K562 (cell line): ENCODE measurements around the gene OR1S1. TPM values are rescaled to one million over a fixed set of nuclear protein-coding genes. Genes with fewer than 3 reads are reported as not detected.
"Not testable (repeated sequence)": the region's sequence is repeated elsewhere in the genome, so short reads cannot be mapped to it uniquely, and the experiment has no call there.

Experiments
- ATAC-seq: fragments of 200-7000 bp; cut with Tn5 transposase; 3 replicates; pipeline ENCODE4 v1.9.1; 2020; ENCODE audit warnings: moderate library complexity
- Bru-seq: library from RNA; stranded (reverse); fragments of 400-500 nt; gene quantifications from one replicate; lab custom pipeline; 2021; lab: Mats Ljungman, UMichigan
- BruChase-seq, 2 experiments: library from RNA; stranded (reverse); fragments of 400-500 nt; gene quantifications; one replicate each; lab custom pipeline; 2021; lab: Mats Ljungman, UMichigan
- BruUV-seq: library from RNA; stranded (reverse); fragments of 400-500 nt; replicated peaks from 2 replicates; lab custom pipeline; 2021; lab: Mats Ljungman, UMichigan
- CTCF ChIA-PET: fragments of 300-600 bp; formaldehyde crosslinking; extraction: SDS; loops from one replicate; lab custom pipeline; 2021; ENCODE audit warnings: low intra/inter-chr PET ratio; lab: Yijun Ruan, JAX
- POLR2A ChIA-PET: fragments of 300-600, 350-650 bp; sonication (Branson Sonifier 250); formaldehyde crosslinking; extraction: SDS; loops from one replicate; lab custom pipeline; 2021; ENCODE audit warnings: antibody characterized with exemption, inconsistent platforms; lab: Yijun Ruan, JAX
- DNase-seq, 4 experiments: peaks; one replicate each; pipeline versions ENCODE4 v3.0.0 to v3.0.0-alpha.2; 2011 to 2018; ENCODE audit warnings: low spot score in 3 of 4, mixed read lengths in 3 of 4; ENCODE audit errors: extremely low read depth in 1 of 4
- FAIRE-seq: peaks from 2 replicates; lab custom pipeline; 2011; peaks lifted over from hg19 to GRCh38; lab: Jason Lieb, UNC
- H2AFZ ChIP-seq: 2 replicates; pipeline ENCODE4 v1.6.0; 2011; ENCODE audit warnings: low read depth, low read length, control low read depth, inconsistent platforms
- H3K27ac ChIP-seq: fragments of 200-600 bp; 3 replicates; pipeline ENCODE4 v1.8.0; 2011; ENCODE audit warnings: low read depth, mild to moderate bottlenecking, control low read depth, inconsistent platforms, low read length, moderate library complexity, mixed read lengths; ENCODE audit errors: extremely low read depth
- H3K27me3 ChIP-seq, 2 experiments: fragments of 300-600 bp in 1 of 2; 2 replicates in 1 of 2; 3 replicates in 1 of 2; pipeline versions ENCODE4 v1.6.0 to v1.8.0; 2011; ENCODE audit warnings: inconsistent platforms in 2 of 2, low read length in 2 of 2, mild to moderate bottlenecking in 1 of 2, mixed read lengths in 1 of 2, moderate library complexity in 1 of 2; ENCODE audit not compliant: control insufficient read depth in 2 of 2, insufficient read depth in 2 of 2
- H3K36me3 ChIP-seq: fragments of 300-600 bp; 3 replicates; pipeline ENCODE4 v1.8.0; 2011; ENCODE audit warnings: mild to moderate bottlenecking, low read length, inconsistent platforms; ENCODE audit not compliant: control insufficient read depth, insufficient read depth
- H3K4me1 ChIP-seq, 2 experiments: fragments of 200-600 bp in 1 of 2; replicated peaks in 1 of 2; 2 replicates in 1 of 2; 3 replicates in 1 of 2; pipeline versions ENCODE4 v1.5.1 to v1.8.0; 2011; ENCODE audit warnings: inconsistent platforms in 2 of 2, low read length in 2 of 2, mild to moderate bottlenecking in 1 of 2, mixed read lengths in 1 of 2, moderate library complexity in 1 of 2; ENCODE audit not compliant: control insufficient read depth in 2 of 2, insufficient read depth in 2 of 2
- H3K4me2 ChIP-seq: 2 replicates; pipeline ENCODE4 v1.6.1; 2011; ENCODE audit warnings: low read length, control low read depth, inconsistent platforms, mixed read lengths; ENCODE audit not compliant: insufficient read depth
- H3K4me3 ChIP-seq: fragments of 200-600 bp; sonication (generic), shearing (Covaris generic); 2 replicates; pipeline ENCODE4 v1.5.1; 2016; ENCODE audit warnings: control low read depth, inconsistent platforms
- H3K79me2 ChIP-seq: fragments of 200-600 bp; 3 replicates; pipeline ENCODE4 v1.8.0; 2011; ENCODE audit warnings: low read length, inconsistent platforms; ENCODE audit not compliant: control insufficient read depth, insufficient read depth
- H3K9ac ChIP-seq, 2 experiments: 2 replicates each; pipeline versions ENCODE4 v1.6.0 to v1.6.1; 2011; ENCODE audit warnings: low read depth in 2 of 2, low read length in 2 of 2, control low read depth in 1 of 2, inconsistent platforms in 1 of 2, mild to moderate bottlenecking in 1 of 2, mixed read lengths in 1 of 2; ENCODE audit not compliant: insufficient read depth in 1 of 2
- H3K9me1 ChIP-seq: one replicate; pipeline ENCODE4 v1.6.0; 2011; ENCODE audit warnings: inconsistent platforms, mild to moderate bottlenecking, low read length, moderate library complexity; ENCODE audit not compliant: control insufficient read depth, insufficient read depth
- H3K9me3 ChIP-seq: replicated peaks from 2 replicates; pipeline ENCODE4 v1.5.1; 2011; ENCODE audit warnings: low read depth, low read length, inconsistent platforms; ENCODE audit not compliant: control insufficient read depth, insufficient read depth
- H4K20me1 ChIP-seq: replicated peaks from 2 replicates; pipeline ENCODE4 v1.6.1; 2011; ENCODE audit warnings: low read length, inconsistent platforms, mixed read lengths; ENCODE audit not compliant: control insufficient read depth, insufficient read depth
- ATF7 ChIP-seq: fragments of 450-650 bp; IDR thresholded peaks from 2 replicates; pipeline ENCODE4 v1.7.1; 2014; ENCODE audit warnings: mild to moderate bottlenecking, moderate library complexity
- CBFA2T2 ChIP-seq: fragments of 450-650 bp; conservative IDR thresholded peaks from 2 replicates; pipeline ENCODE4 v1.6.1; 2017; ENCODE audit warnings: mild to moderate bottlenecking
- CBX2 ChIP-seq: fragments of 200-600 bp; sonication (generic); IDR thresholded peaks from one replicate; pipeline ENCODE4 v1.6.1; 2012; ENCODE audit warnings: mild to moderate bottlenecking, low read length, inconsistent platforms; ENCODE audit not compliant: insufficient read depth, poor library complexity, severe bottlenecking
- LEF1 ChIP-seq: fragments of 450-650 bp; IDR thresholded peaks from 2 replicates; pipeline ENCODE4 v1.6.1; 2016; ENCODE audit warnings: mild to moderate bottlenecking
- NCOA2 ChIP-seq, 2 experiments: fragments of 450-650 bp; IDR thresholded peaks; 2 replicates each; pipeline ENCODE4 v1.6.1; 2018; ENCODE audit warnings: mild to moderate bottlenecking in 2 of 2, moderate library complexity in 1 of 2; ENCODE audit not compliant: partially characterized antibody in 2 of 2
- PRPF4 ChIP-seq: fragments of 200-400 bp; formaldehyde crosslinking; IDR thresholded peaks from one replicate; pipeline ENCODE4 v1.6.1; 2017; ENCODE audit warnings: low read length, low read depth, mild to moderate bottlenecking; ENCODE audit not compliant: insufficient read depth, poor library complexity, severe bottlenecking
- SLC30A9 ChIP-seq: fragments of 250-450 bp; sonication (Bioruptor Pico); IDR thresholded peaks from 2 replicates; pipeline ENCODE4 v1.8.0; 2022; ENCODE audit warnings: mild to moderate bottlenecking, moderate library complexity
- SMAD1 ChIP-seq: fragments of 150-350 bp; IDR thresholded peaks from 2 replicates; pipeline ENCODE4 v1.6.1; 2014; ENCODE audit warnings: low read length, low read depth; ENCODE audit not compliant: partially characterized antibody
- ZNF165 ChIP-seq: fragments of 250-450 bp; sonication (Bioruptor Pico); IDR thresholded peaks from 2 replicates; pipeline ENCODE4 v1.4.0; 2020; ENCODE audit warnings: borderline replicate concordance
- ZNF41 ChIP-seq: fragments of 250-450 bp; sonication (Bioruptor Pico); conservative IDR thresholded peaks from 2 replicates; pipeline ENCODE4 v1.4.0; 2020; ENCODE audit warnings: mild to moderate bottlenecking
- ZNF444 ChIP-seq: fragments of 250-450 bp; sonication (Bioruptor Pico); IDR thresholded peaks from 2 replicates; pipeline ENCODE4 v1.4.0; 2020; ENCODE audit warnings: mild to moderate bottlenecking, moderate library complexity
- WGBS: fragments of 100-300 bp; shearing (Covaris generic); methylation state at CpG from one replicate; pipeline ENCODE4 v1.1.6; 2016; ENCODE audit warnings: low coverage, mixed read lengths; ENCODE audit not compliant: insufficient coverage; ENCODE audit errors: missing lambda C conversion rate; 5-methylcytosine and 5-hydroxymethylcytosine counted together
- in situ Hi-C: fragments of 300-500 bp; cut with MboI; formaldehyde crosslinking; loops from 4 replicates; pipeline ENCODE4 v1.15.0; 2018; ENCODE audit warnings: inconsistent platforms, mixed read lengths
- intact Hi-C: fragments of 100-400 bp; cut with micrococcal nuclease; formaldehyde crosslinking; loops from 2 replicates; pipeline ENCODE4 v1.14.2; 2022
- long read RNA-seq, 3 experiments: library from polyadenylated mRNA in 2 of 3; library from RNA in 1 of 3; unstranded in 2 of 3; stranded (forward) in 1 of 3; transcript quantifications; one replicate each; pipeline ENCODE4 v2.0.0, GENCODE V29; 2019 to 2022
- polyA minus RNA-seq, 3 experiments: library from RNA; depleted of rRNA, polyadenylated mRNA; stranded (reverse); fragments of >200 nt; gene quantifications; 2 replicates each; pipeline ENCODE4 v1.2.3, GENCODE V29; 2011
- polyA plus RNA-seq, 8 experiments: library from polyadenylated mRNA; depleted of rRNA in 4 of 8; stranded (reverse) in 5 of 8; unstranded in 3 of 8; fragments of >200 nt; fragmentation: Nextera tagmentation in 2 of 8; fragmentation: Illumina TruSeq in 1 of 8; extraction: Ambion mirVana in 2 of 8; extraction: Trizol in 1 of 8; gene quantifications; 2 replicates each; pipeline versions ENCODE4 v1.2.1 to v1.2.3, GENCODE V29; 2011 to 2014; ENCODE audit warnings: inconsistent platforms in 1 of 8, missing spikeins in 1 of 8
- total RNA-seq, 7 experiments: library from RNA; depleted of rRNA in 6 of 7; stranded (reverse); fragments of >200 nt in 6 of 7; fragmentation: Illumina TruSeq in 2 of 7; extraction: Trizol in 2 of 7; gene quantifications; 2 replicates each; pipeline versions ENCODE4 v1.2.1 to v1.2.3, GENCODE V29; 2011 to 2021; ENCODE audit warnings: low replicate concordance in 1 of 7
- TF ChIP-seq, protein P1 (sequence below), 2 experiments: fragments of 200-800 bp in 1 of 2; sonication (Bioruptor generic) in 1 of 2; sonication (generic) in 1 of 2; formaldehyde crosslinking in 1 of 2; IDR thresholded peaks in 1 of 2; conservative IDR thresholded peaks in 1 of 2; 2 replicates each; pipeline versions ENCODE4 v1.5.0 to v1.6.1; 2016 to 2020; ENCODE audit warnings: missing compliant biosample characterization in 1 of 2, missing genetic modification characterization in 1 of 2, missing genetic modification reagents in 1 of 2

Gene OR1S1
- total RNA-seq (2011; cell fraction: chromatin; rRNA removed; ENCODE audit: low replicate concordance) = not detected in 2 replicates
- not detected in 2 replicates for total RNA-seq (2011; cell fraction: nucleolus; rRNA removed)
- total RNA-seq (2011; cell fraction: nucleoplasm; rRNA removed) = not detected in 2 replicates
- not detected in 2 replicates for total RNA-seq (2014; rRNA removed)
- total RNA-seq (2014; rRNA removed; fragmentation: Illumina TruSeq; extraction: Trizol) = not detected in 2 replicates
- total RNA-seq (2015; rRNA removed; fragmentation: Illumina TruSeq; extraction: Trizol) = not detected in 2 replicates
- not detected in 2 replicates for total RNA-seq (2021)
- polyA plus RNA-seq (2011; rRNA removed) = not detected in 2 replicates
- not detected in 2 replicates for polyA plus RNA-seq (2011; cell fraction: cytosol; rRNA removed)
- polyA plus RNA-seq (2011; cell fraction: nucleus; rRNA removed) = not detected in 2 replicates
- not detected in 2 replicates for polyA plus RNA-seq (2012)
- polyA plus RNA-seq (2014; fragmentation: Illumina TruSeq; extraction: Trizol) = not detected in 2 replicates
- not detected for polyA plus RNA-seq (2014; fragmentation: Nextera tagmentation; extraction: Ambion mirVana)
- polyA plus RNA-seq (2014; rRNA removed) = not detected in 2 replicates
- polyA minus RNA-seq (2011; rRNA and poly(A)+ RNA removed) = not detected in 2 replicates
- not detected in 2 replicates for polyA minus RNA-seq (2011; cell fraction: cytosol; rRNA and poly(A)+ RNA removed)
- polyA minus RNA-seq (2011; cell fraction: nucleus; rRNA and poly(A)+ RNA removed) = not detected in 2 replicates
- Bru-seq, nascent RNA = not detected
- not detected for BruChase-seq, experiment 1, labeled RNA remaining after a 2-hour chase
- BruChase-seq, experiment 2, labeled RNA remaining after a 6-hour chase = not detected
- long read RNA-seq, experiment 1 = 0 reads
- long read RNA-seq, experiment 2 = 0 reads
- long read RNA-seq, experiment 3 = 0 reads

- not testable (repeated sequence) for FAIRE-seq
Measured at GRCh38 chr11:58212420-58212819, at the start of gene OR1S1. Gene OR1S1, plus strand, starts transcription at chr11:58212720.

GRCh38 chr11:58164389-58164788 lies 48.1 kb upstream of the OR1S1 start:
- Histone ChIP-seq H3K9me1 (no peaks in the 10 kb centered on the region), H3K27ac (no peak overlapping the region), H3K4me1 (no peaks in the 10 kb centered on the region), H4K20me1 (no peaks in the 10 kb centered on the region), H3K36me3 (no peaks in the 10 kb centered on the region), H3K4me3 (no peak overlapping the region), H3K9me3 (no peaks in the 10 kb centered on the region), H3K79me2 (no peaks in the 10 kb centered on the region), H3K4me2 (no peak overlapping the region), H2AFZ (no peak overlapping the region), H3K27me3 (no peaks in the 10 kb centered on the region), H3K9ac (no peak overlapping the region)
- no TSS peak for BruUV-seq
- DNase-seq (no peak), ATAC-seq (no peak), FAIRE-seq (no peak)
- 0% methylated on average over 4 of the region's 4 CpGs for WGBS
- intact Hi-C loops = no loop called here
- CTCF ChIA-PET = no interaction called here
- POLR2A ChIA-PET = no interaction called here
- in situ Hi-C loops = no loop called here
- TF ChIP-seq LEF1 = no peak
- TF ChIP-seq, protein P1, sequence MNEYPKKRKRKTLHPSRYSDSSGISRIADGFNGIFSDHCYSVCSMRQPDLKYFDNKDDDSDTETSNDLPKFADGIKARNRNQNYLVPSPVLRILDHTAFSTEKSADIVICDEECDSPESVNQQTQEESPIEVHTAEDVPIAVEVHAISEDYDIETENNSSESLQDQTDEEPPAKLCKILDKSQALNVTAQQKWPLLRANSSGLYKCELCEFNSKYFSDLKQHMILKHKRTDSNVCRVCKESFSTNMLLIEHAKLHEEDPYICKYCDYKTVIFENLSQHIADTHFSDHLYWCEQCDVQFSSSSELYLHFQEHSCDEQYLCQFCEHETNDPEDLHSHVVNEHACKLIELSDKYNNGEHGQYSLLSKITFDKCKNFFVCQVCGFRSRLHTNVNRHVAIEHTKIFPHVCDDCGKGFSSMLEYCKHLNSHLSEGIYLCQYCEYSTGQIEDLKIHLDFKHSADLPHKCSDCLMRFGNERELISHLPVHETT (CRISPR knock-in tag; conservative IDR thresholded peaks at IDR 0.05 in 1 of 2, IDR thresholded peaks at IDR 0.05 in 1 of 2) = no peak
- no peak for TF ChIP-seq ZNF444 (CRISPR knock-in tag)
- TF ChIP-seq ATF7 = no peak
- no peak for TF ChIP-seq ZNF165 (CRISPR knock-in tag)
- TF ChIP-seq PRPF4 = no peak
- TF ChIP-seq SMAD1 = no peak
- TF ChIP-seq ZNF41 (CRISPR knock-in tag) = no peak
- no peak for TF ChIP-seq CBX2
- TF ChIP-seq SLC30A9 = no peak
- TF ChIP-seq NCOA2 (IDR thresholded peaks at IDR 0.05; ENCODE audit: partially characterized antibody in 2 of 2) = no peak
- no peak for TF ChIP-seq CBFA2T2

More at GRCh38 chr11:58212420-58212819, at the start of gene OR1S1:
- H3K27ac ChIP-seq, H3K79me2 ChIP-seq, CTCF ChIA-PET, H3K9me1 ChIP-seq, ATAC-seq, H3K4me1 ChIP-seq, H4K20me1 ChIP-seq, intact Hi-C loops, DNase-seq, H3K36me3 ChIP-seq, H3K9ac ChIP-seq, POLR2A ChIA-PET, H3K4me2 ChIP-seq, BruUV-seq, H3K27me3 ChIP-seq, in situ Hi-C loops, H3K9me3 ChIP-seq, H2AFZ ChIP-seq, H3K4me3 ChIP-seq: not testable (repeated sequence)
- 7% methylated on average over 1 of the region's 2 CpGs for WGBS
